CD14-positive monocyte (primary cell): ENCODE measurements around the gene UGGT1. TPM values are rescaled to one million over a fixed set of nuclear protein-coding genes. Genes with fewer than 3 reads are reported as not detected.

Experiments used
- DNase-seq, 3 donors: peaks; one replicate each; pipeline ENCODE4 v3.0.0-alpha.2; 2011 to 2022
- H2AFZ ChIP-seq: 2 replicates; pipeline ENCODE4 v1.6.0; 2012; ENCODE audit warnings: mild to moderate bottlenecking, low read depth, low read length, inconsistent platforms; ENCODE audit not compliant: insufficient read depth, poor library complexity, severe bottlenecking
- H3K27ac ChIP-seq, 2 donors: 1 replicate in 1 of 2; 2 replicates in 1 of 2; pipeline ENCODE4 v1.5.1; 2012 to 2013; ENCODE audit warnings: low read length in 2 of 2, control low read depth in 1 of 2, inconsistent platforms in 1 of 2, low read depth in 1 of 2, mild to moderate bottlenecking in 1 of 2
- H3K27me3 ChIP-seq, 2 donors: one replicate each; pipeline versions ENCODE4 v1.6.0 to v1.6.1; 2011 to 2013; ENCODE audit warnings: low read length in 2 of 2; ENCODE audit not compliant: control insufficient read depth in 2 of 2, insufficient read depth in 2 of 2
- H3K36me3 ChIP-seq, 2 donors: replicated peaks in 1 of 2; 1 replicate in 1 of 2; 2 replicates in 1 of 2; pipeline versions ENCODE4 v1.5.1 to v1.6.1; 2012 to 2013; ENCODE audit warnings: low read length in 2 of 2, control low read depth in 1 of 2, inconsistent platforms in 1 of 2, mild to moderate bottlenecking in 1 of 2; ENCODE audit not compliant: insufficient read depth in 2 of 2, control insufficient read depth in 1 of 2
- H3K4me1 ChIP-seq, 2 donors: 1 replicate in 1 of 2; 2 replicates in 1 of 2; pipeline versions ENCODE4 v1.5.1 to v1.6.1; 2012 to 2013; ENCODE audit warnings: low read length in 2 of 2, control low read depth in 1 of 2, inconsistent platforms in 1 of 2, mild to moderate bottlenecking in 1 of 2, moderate library complexity in 1 of 2; ENCODE audit not compliant: insufficient read depth in 2 of 2, control insufficient read depth in 1 of 2
- H3K4me2 ChIP-seq: replicated peaks from 2 replicates; pipeline ENCODE3; 2012; ENCODE audit warnings: low read length, moderate library complexity, mild to moderate bottlenecking; ENCODE audit not compliant: poor library complexity, severe bottlenecking; ENCODE audit errors: extremely low read depth
- H3K4me3 ChIP-seq, 3 experiments: fragments of 200-600 bp in 1 of 3; sonication (generic) in 1 of 3; replicated peaks in 1 of 3; 1 replicate in 2 of 3; 2 replicates in 1 of 3; pipeline ENCODE4 v1.5.1; 2011 to 2013; ENCODE audit warnings: low read length in 3 of 3, mild to moderate bottlenecking in 3 of 3, control low read depth in 2 of 3, low read depth in 2 of 3, inconsistent platforms in 1 of 3, moderate library complexity in 1 of 3
- H3K79me2 ChIP-seq: 2 replicates; pipeline ENCODE4 v1.6.0; 2012; ENCODE audit warnings: mild to moderate bottlenecking, control low read depth, inconsistent platforms, low read length, moderate library complexity; ENCODE audit not compliant: insufficient read depth
- H3K9ac ChIP-seq: 2 replicates; pipeline ENCODE4 v1.6.0; 2017; ENCODE audit warnings: low read length, mild to moderate bottlenecking; ENCODE audit not compliant: insufficient read depth, poor library complexity, severe bottlenecking
- H3K9me3 ChIP-seq, 2 donors: replicated peaks in 1 of 2; 1 replicate in 1 of 2; 2 replicates in 1 of 2; pipeline versions ENCODE4 v1.5.1 to v1.6.1; 2012 to 2013; ENCODE audit warnings: low read length in 2 of 2, control low read depth in 1 of 2; ENCODE audit not compliant: control insufficient read depth in 1 of 2, insufficient read depth in 1 of 2
- H4K20me1 ChIP-seq: 2 replicates; pipeline ENCODE4 v1.6.0; 2012; ENCODE audit warnings: mild to moderate bottlenecking, low read length, control low read depth, moderate library complexity; ENCODE audit not compliant: insufficient read depth
- H3K27ac Mint-ChIP-seq, 7 donors: one replicate each; pipeline ENCODE4 v1.8.0; 2020; ENCODE audit warnings: mild to moderate bottlenecking in 7 of 7, mixed read lengths in 7 of 7, moderate library complexity in 6 of 7, inconsistent platforms in 2 of 7
- H3K27me3 Mint-ChIP-seq, 3 donors: one replicate each; pipeline ENCODE4 v1.8.0; 2021 to 2022; ENCODE audit warnings: low read depth in 3 of 3, mild to moderate bottlenecking in 3 of 3, mixed read lengths in 3 of 3, moderate library complexity in 3 of 3, inconsistent platforms in 1 of 3
- H3K36me3 Mint-ChIP-seq, 2 donors: one replicate each; pipeline ENCODE4 v1.8.0; 2020; ENCODE audit warnings: mixed read lengths in 2 of 2, inconsistent platforms in 1 of 2, mild to moderate bottlenecking in 1 of 2
- H3K4me1 Mint-ChIP-seq: one replicate; pipeline ENCODE4 v1.8.0; 2020; ENCODE audit warnings: mild to moderate bottlenecking, mixed read lengths
- H3K4me3 Mint-ChIP-seq, 2 donors: one replicate each; pipeline ENCODE4 v1.8.0; 2020; ENCODE audit warnings: mild to moderate bottlenecking in 2 of 2, mixed read lengths in 2 of 2, moderate library complexity in 1 of 2
- H3K9me3 Mint-ChIP-seq, 7 donors: one replicate each; pipeline ENCODE4 v1.8.0; 2020 to 2022; ENCODE audit warnings: mixed read lengths in 7 of 7, mild to moderate bottlenecking in 6 of 7, moderate library complexity in 6 of 7, inconsistent platforms in 2 of 7
- WGBS: methylation state at CpG from one replicate; pipeline ENCODE4 v1.1.5; 2013; ENCODE audit warnings: missing lambda C conversion rate; ENCODE audit not compliant: insufficient coverage; 5-methylcytosine and 5-hydroxymethylcytosine counted together
- intact Hi-C, 2 donors: fragments of 100-400 bp; cut with micrococcal nuclease; formaldehyde crosslinking; loops; one replicate each; pipeline versions ENCODE4 v1.15.0 to v1.15.1; 2023
- polyA plus RNA-seq, 3 donors: library from polyadenylated mRNA; depleted of rRNA in 1 of 3; unstranded in 2 of 3; stranded (reverse) in 1 of 3; fragments of 300-500 nt in 2 of 3; fragments of >200 nt in 1 of 3; fragmentation: Illumina TruSeq in 2 of 3; gene quantifications; 1 replicate in 2 of 3; 2 replicates in 1 of 3; pipeline ENCODE4 v1.2.3, GENCODE V29; 2012 to 2021
- TF ChIP-seq, protein P1 (sequence below): fragments of 200-600 bp; IDR thresholded peaks from one replicate; pipeline ENCODE4 v1.8.0; 2022; ENCODE audit warnings: antibody characterized with exemption, mild to moderate bottlenecking

The UGGT1 gene
- polyA plus RNA-seq, 3 donors: 8.7 to 15.8 (median 13.8) TPM

DNA sequence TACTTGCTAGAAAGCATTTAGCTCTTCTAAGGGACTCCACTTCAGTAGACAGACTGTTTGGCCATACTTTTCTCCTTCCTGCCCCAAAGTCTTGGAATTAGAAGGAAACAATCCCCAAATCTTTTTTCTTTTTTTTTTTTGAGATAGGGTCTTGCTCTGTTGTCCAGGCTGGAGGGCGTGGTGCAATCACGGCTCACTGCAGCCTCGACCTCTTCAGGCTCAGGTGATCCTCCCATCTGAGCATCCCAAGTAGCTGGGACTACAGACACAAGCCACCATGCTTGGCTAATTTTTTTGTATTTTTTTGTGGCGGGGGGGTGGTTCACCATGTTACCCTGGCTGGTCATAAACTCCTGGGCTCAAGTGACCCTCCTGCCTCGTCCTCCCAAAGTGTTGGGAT lies 6.2 kb upstream of the UGGT1 start:
- no peaks in the 10 kb centered on the region for H3K27me3 ChIP-seq
- H3K4me3 Mint-ChIP-seq: no peak overlapping the region
- 93% methylated on average over 2 of the region's 5 CpGs for WGBS
- peaks cover 3% of the 10 kb centered on the region for H3K4me1 Mint-ChIP-seq
- H3K4me1 ChIP-seq: no peaks in the 10 kb centered on the region
- intact Hi-C loops: no loop called here
- H3K27ac Mint-ChIP-seq: no peak overlapping the region
- no peak overlapping the region for H3K4me3 ChIP-seq
- no peak for DNase-seq
- H3K9me3 Mint-ChIP-seq: peaks cover 6 to 19% (median 12%) of the 10 kb centered on the region in 7 donors
- H3K79me2 ChIP-seq: no peaks in the 10 kb centered on the region
- H3K27me3 Mint-ChIP-seq: peaks cover 1 to 5% (median 4%) of the 10 kb centered on the region in 3 donors
- no peak overlapping the region for H3K4me2 ChIP-seq
- no peak overlapping the region for H3K27ac ChIP-seq
- H2AFZ ChIP-seq: peak overlapping the region; percentile 30
- no peak overlapping the region for H3K9ac ChIP-seq
- no peaks in the 10 kb centered on the region for H3K36me3 ChIP-seq
- no peaks in the 10 kb centered on the region for H4K20me1 ChIP-seq
- TF ChIP-seq, protein P1, sequence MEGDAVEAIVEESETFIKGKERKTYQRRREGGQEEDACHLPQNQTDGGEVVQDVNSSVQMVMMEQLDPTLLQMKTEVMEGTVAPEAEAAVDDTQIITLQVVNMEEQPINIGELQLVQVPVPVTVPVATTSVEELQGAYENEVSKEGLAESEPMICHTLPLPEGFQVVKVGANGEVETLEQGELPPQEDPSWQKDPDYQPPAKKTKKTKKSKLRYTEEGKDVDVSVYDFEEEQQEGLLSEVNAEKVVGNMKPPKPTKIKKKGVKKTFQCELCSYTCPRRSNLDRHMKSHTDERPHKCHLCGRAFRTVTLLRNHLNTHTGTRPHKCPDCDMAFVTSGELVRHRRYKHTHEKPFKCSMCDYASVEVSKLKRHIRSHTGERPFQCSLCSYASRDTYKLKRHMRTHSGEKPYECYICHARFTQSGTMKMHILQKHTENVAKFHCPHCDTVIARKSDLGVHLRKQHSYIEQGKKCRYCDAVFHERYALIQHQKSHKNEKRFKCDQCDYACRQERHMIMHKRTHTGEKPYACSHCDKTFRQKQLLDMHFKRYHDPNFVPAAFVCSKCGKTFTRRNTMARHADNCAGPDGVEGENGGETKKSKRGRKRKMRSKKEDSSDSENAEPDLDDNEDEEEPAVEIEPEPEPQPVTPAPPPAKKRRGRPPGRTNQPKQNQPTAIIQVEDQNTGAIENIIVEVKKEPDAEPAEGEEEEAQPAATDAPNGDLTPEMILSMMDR: no peak
- H3K9me3 ChIP-seq: peaks cover 6 to 11% of the 10 kb centered on the region in 2 donors
- no peaks in the 10 kb centered on the region for H3K36me3 Mint-ChIP-seq

DNA sequence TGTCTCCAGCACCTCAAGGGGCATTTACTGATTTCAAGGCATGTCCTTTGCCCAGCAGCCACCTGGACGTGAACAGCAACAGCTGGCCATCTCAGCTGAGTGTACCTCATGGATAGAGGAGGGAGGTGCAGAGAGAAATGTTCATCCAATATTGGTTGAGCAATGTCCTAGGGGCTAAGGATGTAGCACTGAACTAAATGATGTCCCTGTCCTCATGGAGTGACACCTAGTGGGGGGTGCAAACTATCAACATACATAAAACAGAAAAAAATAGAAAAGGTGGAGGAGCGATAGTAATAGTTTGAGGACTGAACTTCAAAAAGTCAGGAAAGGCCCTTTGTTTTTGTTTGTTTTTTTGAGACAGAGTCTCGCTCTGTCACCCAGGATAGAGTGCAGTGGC lies 4.8 kb upstream of the UGGT1 start:
- peaks cover 7% of the 10 kb centered on the region for H3K4me1 Mint-ChIP-seq
- WGBS: 100% methylated on average over 1 of the region's 3 CpGs

More for the DNA sequence above, 4.8 kb upstream of the UGGT1 start:
- H3K9ac ChIP-seq: no peak overlapping the region
- Mint-ChIP-seq H3K36me3 (no peaks in the 10 kb centered on the region), H3K27ac (no peak overlapping the region), H3K9me3 (peaks cover 6 to 21% (median 12%) of the 10 kb centered on the region in 7 donors), H3K4me3 (no peak overlapping the region), H3K27me3 (peaks cover 1 to 5% (median 2%) of the 10 kb centered on the region in 3 donors)
- H3K27me3 ChIP-seq: no peaks in the 10 kb centered on the region
- H2AFZ ChIP-seq: no peak overlapping the region
- H3K36me3 ChIP-seq: no peaks in the 10 kb centered on the region
- DNase-seq: no peak
- intact Hi-C loops: no loop called here
- no peak overlapping the region for H3K4me2 ChIP-seq
- no peak overlapping the region for H3K27ac ChIP-seq
- no peak overlapping the region for H3K4me3 ChIP-seq
- no peaks in the 10 kb centered on the region for H4K20me1 ChIP-seq
- H3K9me3 ChIP-seq: peaks cover 6 to 11% of the 10 kb centered on the region in 2 donors
- peaks cover 1% of the 10 kb centered on the region for H3K79me2 ChIP-seq
- TF ChIP-seq, protein P1: no peak
- no peaks in the 10 kb centered on the region for H3K4me1 ChIP-seq
